ENCODE results near the gene C4orf50. TPM values are rescaled to one million over a fixed set of nuclear protein-coding genes. Genes with fewer than 3 reads are reported as not detected.

C4orf50 gene
- total RNA-seq, 1 donor from 2014 or later, result 0.16 TPM

- TF ChIP-seq EZH2 (IDR thresholded peaks at IDR 0.05; ENCODE audit: insufficient read depth, low read length), result no peak
- TF ChIP-seq CTCF (IDR thresholded peaks at IDR 0.05; ENCODE audit: insufficient read depth, low read depth, low read length), result no peak
- no peak for FAIRE-seq
- no peak overlapping the region for H3K4me3 Mint-ChIP-seq (ENCODE audit: unreplicated experiment)
- H2AFZ ChIP-seq (ENCODE audit: low read depth, low read length), result no peak overlapping the region
- H3K9me3 Mint-ChIP-seq (ENCODE audit: unreplicated experiment), result peaks cover 30% of the 10 kb centered on the region
- peaks cover 47% of the 10 kb centered on the region for H3K27me3 Mint-ChIP-seq (ENCODE audit: low read depth, unreplicated experiment)
- H3K9me3 ChIP-seq (ENCODE audit: insufficient read depth, low read depth, low read length), result no peaks in the 10 kb centered on the region
- DNase-seq (ENCODE audit: low read depth), result no peak
- no peaks in the 10 kb centered on the region for H3K27me3 ChIP-seq (ENCODE audit: insufficient read depth, low read length)
- H3K27ac ChIP-seq (ENCODE audit: low read depth, low read length), result no peak overlapping the region
- no peaks in the 10 kb centered on the region for H3K4me1 ChIP-seq (ENCODE audit: insufficient read depth, low read length)
- no peaks in the 10 kb centered on the region for H4K20me1 ChIP-seq (ENCODE audit: insufficient read depth, low read length)
- H3K4me1 Mint-ChIP-seq (ENCODE audit: low read depth, unreplicated experiment), result peaks cover 4% of the 10 kb centered on the region
- peaks cover 2% of the 10 kb centered on the region for H3K36me3 Mint-ChIP-seq (ENCODE audit: low read depth, unreplicated experiment)
- no peak overlapping the region for H3K4me2 ChIP-seq (ENCODE audit: low read length)
- H3K27ac Mint-ChIP-seq (ENCODE audit: unreplicated experiment), result no peak overlapping the region
- H3K36me3 ChIP-seq (ENCODE audit: insufficient read depth, low read length), result no peaks in the 10 kb centered on the region
- H3K9ac ChIP-seq (ENCODE audit: low read length), result no peak overlapping the region
- H3K79me2 ChIP-seq (ENCODE audit: insufficient read depth, low read length), result no peaks in the 10 kb centered on the region
- H3K4me3 ChIP-seq (ENCODE audit: insufficient read depth, low read depth, low read length), result no peak overlapping the region
These were observed 109.3 kb downstream of the C4orf50 start for GRCh38 chr4:5908876-5909427.

- Histone ChIP-seq H3K4me3 (ENCODE audit: insufficient read depth, low read depth, low read length) (no peak overlapping the region), H3K9me3 (ENCODE audit: insufficient read depth, low read depth, low read length) (no peaks in the 10 kb centered on the region), H3K4me1 (ENCODE audit: insufficient read depth, low read length) (no peaks in the 10 kb centered on the region), H4K20me1 (ENCODE audit: insufficient read depth, low read length) (no peaks in the 10 kb centered on the region), H3K27me3 (ENCODE audit: insufficient read depth, low read length) (no peaks in the 10 kb centered on the region), H3K4me2 (ENCODE audit: low read length) (no peak overlapping the region), H2AFZ (ENCODE audit: low read depth, low read length) (no peak overlapping the region), H3K36me3 (ENCODE audit: insufficient read depth, low read length) (no peaks in the 10 kb centered on the region), H3K27ac (ENCODE audit: low read depth, low read length) (no peak overlapping the region), H3K79me2 (ENCODE audit: insufficient read depth, low read length) (no peaks in the 10 kb centered on the region), H3K9ac (ENCODE audit: low read length) (no peak overlapping the region)
- Mint-ChIP-seq H3K4me3 (ENCODE audit: unreplicated experiment) (no peak overlapping the region), H3K27me3 (ENCODE audit: low read depth, unreplicated experiment) (peaks cover 65% of the 10 kb centered on the region), H3K36me3 (ENCODE audit: low read depth, unreplicated experiment) (peaks cover 2% of the 10 kb centered on the region), H3K27ac (ENCODE audit: unreplicated experiment) (no peak overlapping the region), H3K4me1 (ENCODE audit: low read depth, unreplicated experiment) (no peaks in the 10 kb centered on the region), H3K9me3 (ENCODE audit: unreplicated experiment) (peaks cover 27% of the 10 kb centered on the region)
- FAIRE-seq (no peak), DNase-seq (ENCODE audit: low read depth) (no peak)
- TF ChIP-seq EZH2 (IDR thresholded peaks at IDR 0.05; ENCODE audit: insufficient read depth, low read length) (no peak), CTCF (IDR thresholded peaks at IDR 0.05; ENCODE audit: insufficient read depth, low read depth, low read length) (no peak)
These were observed 112.0 kb downstream of the C4orf50 start for GRCh38 chr4:5906191-5906590.

GRCh38 chr4:5905714-5906113, 112.5 kb downstream of the C4orf50 start:
- H3K4me1 Mint-ChIP-seq (ENCODE audit: low read depth, unreplicated experiment), result no peaks in the 10 kb centered on the region
- Histone ChIP-seq H3K36me3 (ENCODE audit: insufficient read depth, low read length) (no peaks in the 10 kb centered on the region), H3K4me3 (ENCODE audit: insufficient read depth, low read depth, low read length) (no peak overlapping the region), H3K9me3 (ENCODE audit: insufficient read depth, low read depth, low read length) (no peaks in the 10 kb centered on the region), H3K4me2 (ENCODE audit: low read length) (no peak overlapping the region), H3K9ac (ENCODE audit: low read length) (no peak overlapping the region), H3K79me2 (ENCODE audit: insufficient read depth, low read length) (no peaks in the 10 kb centered on the region), H3K27ac (ENCODE audit: low read depth, low read length) (no peak overlapping the region), H3K4me1 (ENCODE audit: insufficient read depth, low read length) (no peaks in the 10 kb centered on the region), H2AFZ (ENCODE audit: low read depth, low read length) (no peak overlapping the region), H4K20me1 (ENCODE audit: insufficient read depth, low read length) (no peaks in the 10 kb centered on the region), H3K27me3 (ENCODE audit: insufficient read depth, low read length) (peaks cover 3% of the 10 kb centered on the region)
- no peak for DNase-seq (ENCODE audit: low read depth)
- TF ChIP-seq EZH2 (IDR thresholded peaks at IDR 0.05; ENCODE audit: insufficient read depth, low read length) (no peak), CTCF (IDR thresholded peaks at IDR 0.05; ENCODE audit: insufficient read depth, low read depth, low read length) (no peak)
- H3K4me3 Mint-ChIP-seq (ENCODE audit: unreplicated experiment), result no peak overlapping the region
- no peak overlapping the region for H3K27ac Mint-ChIP-seq (ENCODE audit: unreplicated experiment)
- peaks cover 2% of the 10 kb centered on the region for H3K36me3 Mint-ChIP-seq (ENCODE audit: low read depth, unreplicated experiment)
- peaks cover 27% of the 10 kb centered on the region for H3K9me3 Mint-ChIP-seq (ENCODE audit: unreplicated experiment)
- H3K27me3 Mint-ChIP-seq (ENCODE audit: low read depth, unreplicated experiment), result peaks cover 69% of the 10 kb centered on the region
- FAIRE-seq, result no peak

Data from astrocyte (in vitro differentiated cells and primary cell).